Retina (tissue), 1 donor: ENCODE data around the gene TFPI2.

Source experiments
- DNase-seq: peaks from one replicate; pipeline ENCODE4 v3.0.0-alpha.2; 2016

TFPI2 gene

DNA sequence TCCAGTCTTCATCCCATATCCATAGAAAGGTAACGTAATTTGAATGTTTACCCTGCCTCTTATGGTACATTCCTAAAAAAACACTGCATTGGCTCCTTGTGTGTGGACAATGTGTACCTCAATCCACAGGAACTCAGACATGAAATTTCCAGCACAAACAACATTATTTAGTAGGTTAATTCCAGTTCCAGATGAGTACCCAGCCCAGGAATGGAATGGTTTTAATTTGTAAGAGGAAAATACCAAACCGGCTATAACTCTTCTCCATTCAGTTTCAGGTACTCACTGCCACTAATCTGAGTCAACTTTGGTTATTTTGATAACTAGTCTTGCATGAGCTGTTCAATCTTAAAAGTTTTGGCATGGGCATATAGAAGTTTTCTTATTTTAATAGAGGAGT, 39.0 kb downstream of the TFPI2 start:
- DNase-seq, result no peak

DNA sequence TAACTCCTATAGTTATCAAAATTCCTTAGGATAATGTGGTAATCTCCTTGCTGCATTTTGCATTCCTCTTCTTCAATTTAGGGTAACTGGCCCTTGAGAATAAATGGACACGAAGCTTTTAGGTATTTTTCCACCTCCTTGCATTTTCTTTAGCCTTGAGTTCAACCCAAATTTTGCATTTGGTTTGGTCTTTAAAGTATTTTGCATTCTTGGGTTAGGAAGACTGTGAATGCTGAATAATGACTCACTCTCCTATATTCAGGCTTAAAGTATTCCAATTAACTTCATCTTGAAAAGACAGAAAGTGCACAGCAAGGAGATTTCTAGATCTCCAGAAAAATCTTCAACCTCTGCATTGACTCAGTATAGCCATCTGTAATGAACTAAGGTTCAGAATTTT, 47.3 kb downstream of the TFPI2 start:
- DNase-seq, result no peak

DNA sequence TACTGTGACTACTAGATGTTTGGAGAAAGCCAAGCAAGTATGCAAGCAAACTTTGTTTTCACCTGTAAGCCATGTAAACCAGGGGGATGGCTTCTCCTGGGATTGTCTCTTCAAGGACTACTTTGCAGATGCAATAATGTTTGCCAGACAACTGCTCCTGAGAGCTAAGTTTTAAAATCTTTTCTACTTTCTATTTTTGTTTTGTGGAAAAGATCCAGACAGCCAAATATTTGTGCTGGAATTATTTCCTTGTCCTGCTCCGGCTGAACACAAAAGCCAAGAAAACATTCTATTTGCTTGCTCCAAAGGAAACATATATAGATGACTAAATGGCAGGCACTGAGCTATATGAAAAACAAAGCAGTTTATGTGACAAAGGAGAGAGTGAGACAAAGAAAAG, 51.6 kb downstream of the TFPI2 start:
- no peak for DNase-seq

DNA sequence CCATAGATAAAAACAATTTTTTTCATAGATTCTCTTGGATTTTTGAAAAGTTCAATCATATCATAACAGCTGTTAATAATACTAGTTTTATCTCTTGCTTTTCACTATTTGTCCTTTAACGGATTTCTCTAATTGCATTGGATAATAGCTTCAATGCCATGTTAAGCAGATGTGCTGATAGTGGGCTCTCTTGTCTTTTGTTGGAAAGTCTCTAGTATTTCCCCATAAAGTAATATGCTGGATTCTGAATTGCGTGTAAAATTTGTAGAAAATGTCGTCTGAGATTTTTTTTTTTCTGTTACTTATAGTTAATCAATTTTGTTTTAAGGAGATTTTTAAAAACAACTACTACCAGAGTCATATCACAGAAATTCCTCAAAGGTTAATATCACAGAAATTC, 53.3 kb downstream of the TFPI2 start:
- DNase-seq, result no peak

DNA sequence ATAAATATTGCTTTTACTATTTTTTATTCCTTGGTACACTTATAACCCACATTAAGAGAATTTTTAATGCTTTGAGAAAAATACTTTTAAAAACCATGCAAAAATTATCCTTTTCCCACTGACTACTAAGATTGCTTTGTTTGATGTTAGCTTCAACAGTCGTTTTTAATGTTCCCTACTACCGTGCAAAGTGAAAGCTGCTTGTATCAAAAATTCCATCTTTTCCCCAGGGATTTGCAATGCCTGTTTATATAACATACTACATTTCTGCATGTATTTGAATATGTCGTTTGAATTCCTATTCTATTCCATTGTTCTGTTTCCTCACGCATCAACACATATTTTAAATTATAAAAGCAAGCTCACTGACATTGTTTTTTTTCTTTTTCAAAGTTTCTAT, 54.4 kb downstream of the TFPI2 start:
- DNase-seq, result no peak

DNA sequence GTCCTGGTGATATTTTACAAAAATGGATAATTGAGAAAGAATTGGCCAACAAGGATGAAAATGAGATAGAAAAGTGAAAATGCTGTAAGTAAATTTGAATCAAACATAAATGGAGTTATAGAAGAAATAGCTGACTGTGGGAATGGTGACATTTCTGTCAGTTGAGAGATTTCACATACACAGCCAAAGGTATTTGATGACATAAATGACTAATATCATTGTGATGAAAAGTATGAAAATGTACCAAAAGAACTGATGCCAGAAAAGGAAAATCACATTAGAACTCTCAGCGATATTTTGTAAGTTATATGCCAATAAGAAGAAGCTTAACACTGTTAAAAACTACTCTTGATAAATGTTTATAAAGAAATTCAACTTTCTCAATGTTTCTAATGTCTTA, 54.9 kb downstream of the TFPI2 start:
- no peak for DNase-seq
